HEK293 (cell line): ENCODE measurements around the gene GRN.
A peak's percentile ranks its signal among the peaks of the same experiment; 100 is the strongest.

Experiments
- KLF10 ChIP-seq: fragments of 450-650 bp; IDR thresholded peaks from 2 replicates; pipeline ENCODE4 v1.5.1; 2018; ENCODE audit warnings: missing biosample characterization, mild to moderate bottlenecking, missing genetic modification characterization
- KLF17 ChIP-seq: fragments of 450-650 bp; formaldehyde crosslinking; IDR thresholded peaks from 2 replicates; pipeline ENCODE4 v1.5.1; 2016; ENCODE audit warnings: missing biosample characterization, missing genetic modification characterization
- PATZ1 ChIP-seq: fragments of 450-650 bp; formaldehyde crosslinking; IDR thresholded peaks from 2 replicates; pipeline ENCODE4 v1.5.1; 2016; ENCODE audit warnings: missing biosample characterization, missing genetic modification characterization
- PRDM1 ChIP-seq: fragments of 450-650 bp; formaldehyde crosslinking; IDR thresholded peaks from 2 replicates; pipeline ENCODE4; 2016; ENCODE audit warnings: missing biosample characterization, missing genetic modification characterization
- REPIN1 ChIP-seq: fragments of 450-650 bp; formaldehyde crosslinking; IDR thresholded peaks from 2 replicates; pipeline ENCODE4 v1.5.1; 2017; ENCODE audit warnings: missing biosample characterization, missing genetic modification characterization, low read depth
- TRIM28 ChIP-seq: IDR thresholded peaks from 2 replicates; pipeline ENCODE4 v1.6.1; 2011; ENCODE audit warnings: low read length, control low read depth, borderline replicate concordance
- YY1 ChIP-seq: fragments of 450-650 bp; formaldehyde crosslinking; IDR thresholded peaks from 2 replicates; pipeline ENCODE4 v1.5.1; 2018; ENCODE audit warnings: missing biosample characterization, missing genetic modification characterization
- ZBTB11 ChIP-seq: fragments of 450-650 bp; formaldehyde crosslinking; conservative IDR thresholded peaks from 2 replicates; pipeline ENCODE4 v1.5.1; 2016; ENCODE audit warnings: low read depth, missing biosample characterization, missing genetic modification characterization
- ZBTB21 ChIP-seq: fragments of 450-650 bp; formaldehyde crosslinking; IDR thresholded peaks from 2 replicates; pipeline ENCODE4 v1.5.1; 2017; ENCODE audit warnings: missing biosample characterization, missing genetic modification characterization
- ZBTB26 ChIP-seq: fragments of 450-650 bp; formaldehyde crosslinking; optimal IDR thresholded peaks from 2 replicates; pipeline ENCODE3; 2016; ENCODE audit warnings: missing biosample characterization, mild to moderate bottlenecking, missing genetic modification characterization
- ZBTB7A ChIP-seq: fragments of 450-650 bp; formaldehyde crosslinking; IDR thresholded peaks from 2 replicates; pipeline ENCODE4 v1.5.1; 2016; ENCODE audit warnings: low read depth, missing biosample characterization, missing genetic modification characterization
- ZFP3 ChIP-seq: fragments of 450-650 bp; formaldehyde crosslinking; IDR thresholded peaks from 2 replicates; pipeline ENCODE4 v1.5.1; 2016; ENCODE audit warnings: low read depth, missing biosample characterization, missing genetic modification characterization
- ZFP37 ChIP-seq: fragments of 450-650 bp; formaldehyde crosslinking; IDR thresholded peaks from 2 replicates; pipeline ENCODE4 v1.5.1; 2016; ENCODE audit warnings: missing biosample characterization, missing genetic modification characterization
- ZNF202 ChIP-seq: fragments of 450-650 bp; formaldehyde crosslinking; IDR thresholded peaks from 2 replicates; pipeline ENCODE4 v1.5.1; 2016; ENCODE audit warnings: missing biosample characterization, missing genetic modification characterization, borderline replicate concordance
- ZNF302 ChIP-seq: fragments of 450-650 bp; formaldehyde crosslinking; IDR thresholded peaks from 2 replicates; pipeline ENCODE4 v1.5.1; 2016; ENCODE audit warnings: missing biosample characterization, missing genetic modification characterization, low read depth
- ZNF350 ChIP-seq: fragments of 450-650 bp; formaldehyde crosslinking; IDR thresholded peaks from 2 replicates; pipeline ENCODE4 v1.5.0; 2017; ENCODE audit warnings: missing biosample characterization, mild to moderate bottlenecking, missing genetic modification characterization
- ZNF426 ChIP-seq: fragments of 450-650 bp; formaldehyde crosslinking; IDR thresholded peaks from 2 replicates; pipeline ENCODE4 v1.5.1; 2017; ENCODE audit warnings: missing biosample characterization, missing genetic modification characterization, mild to moderate bottlenecking, inconsistent platforms, moderate library complexity
- ZNF48 ChIP-seq: fragments of 450-650 bp; formaldehyde crosslinking; IDR thresholded peaks from 2 replicates; pipeline ENCODE4 v1.5.1; 2016; ENCODE audit warnings: missing biosample characterization, missing genetic modification characterization
- ZNF514 ChIP-seq: fragments of 450-650 bp; formaldehyde crosslinking; IDR thresholded peaks from 2 replicates; pipeline ENCODE4 v1.5.1; 2016; ENCODE audit warnings: missing biosample characterization, missing genetic modification characterization
- ZNF518A ChIP-seq: fragments of 450-650 bp; formaldehyde crosslinking; conservative IDR thresholded peaks from 2 replicates; pipeline ENCODE4 v1.5.1; 2016; ENCODE audit warnings: low read depth, missing biosample characterization, missing genetic modification characterization
- ZNF580 ChIP-seq: fragments of 450-650 bp; formaldehyde crosslinking; IDR thresholded peaks from 2 replicates; pipeline ENCODE4 v1.5.1; 2016; ENCODE audit warnings: missing biosample characterization, missing genetic modification characterization
- ZNF600 ChIP-seq: fragments of 450-650 bp; formaldehyde crosslinking; IDR thresholded peaks from 2 replicates; pipeline ENCODE4 v1.5.1; 2016; ENCODE audit warnings: missing biosample characterization, missing genetic modification characterization
- ZNF629 ChIP-seq: fragments of 450-650 bp; formaldehyde crosslinking; IDR thresholded peaks from 2 replicates; pipeline ENCODE4 v1.5.1; 2017; ENCODE audit warnings: missing biosample characterization, missing genetic modification characterization
- ZNF747 ChIP-seq: fragments of 450-650 bp; formaldehyde crosslinking; IDR thresholded peaks from 2 replicates; pipeline ENCODE4 v1.5.1; 2016; ENCODE audit warnings: missing biosample characterization, missing genetic modification characterization
- ZXDB ChIP-seq: fragments of 450-650 bp; formaldehyde crosslinking; IDR thresholded peaks from 2 replicates; pipeline ENCODE4 v1.5.1; 2016; ENCODE audit warnings: missing biosample characterization, missing genetic modification characterization

Gene GRN

GRCh38 chr17:44344939-44345453 is at the start of gene GRN (continued):
- no peak for TF ChIP-seq TRIM28
- TF ChIP-seq ZBTB26 (tag by site-specific recombination): peak; percentile 27
- 0 out of 2 replicates have a peak, but pooled peaks have one; percentile 2 for TF ChIP-seq ZBTB7A (tag by site-specific recombination)
- no peak; the same call in 1 of the 2 replicates for TF ChIP-seq YY1 (tag by site-specific recombination)
- TF ChIP-seq KLF10 (tag by site-specific recombination): peak; percentile 81
- TF ChIP-seq ZNF747 (tag by site-specific recombination): no peak
- no peak for TF ChIP-seq REPIN1
- peak; percentile 78 for TF ChIP-seq PATZ1
- peak; percentile 34; the same call in 1 of the 2 replicates for TF ChIP-seq ZBTB11
- 0 out of 2 replicates have a peak, but pooled peaks have one; percentile 25 for TF ChIP-seq ZFP37 (tag by site-specific recombination)
- TF ChIP-seq ZFP3 (tag by site-specific recombination): no peak
- peak; percentile 55; the same call in 1 of the 2 replicates for TF ChIP-seq KLF17 (tag by site-specific recombination)
- no peak for TF ChIP-seq ZNF202
- TF ChIP-seq ZNF629 (tag by site-specific recombination): peak; percentile 78
- TF ChIP-seq ZNF426 (tag by site-specific recombination): no peak
- no peak for TF ChIP-seq ZNF514 (tag by site-specific recombination)
- no peak for TF ChIP-seq ZNF302 (tag by site-specific recombination)
- no peak for TF ChIP-seq ZNF350 (tag by site-specific recombination)
- TF ChIP-seq PRDM1 (tag by site-specific recombination): peak; percentile 47; the same call in 1 of the 2 replicates
- no peak for TF ChIP-seq ZNF48 (tag by site-specific recombination)
- TF ChIP-seq ZNF580 (tag by site-specific recombination): no peak
- TF ChIP-seq ZNF600 (tag by site-specific recombination): peak; percentile 24; the same call in 1 of the 2 replicates
- peak; percentile 37; the same call in 1 of the 2 replicates for TF ChIP-seq ZNF518A (tag by site-specific recombination)
- peak; percentile 74; the same call in 1 of the 2 replicates for TF ChIP-seq ZXDB
- TF ChIP-seq ZBTB21: 0 out of 2 replicates have a peak, but pooled peaks have one; percentile 16
